K562 (cell line): ENCODE measurements around the gene SIM2. TPM values are rescaled to one million over a fixed set of nuclear protein-coding genes. Genes with fewer than 3 reads are reported as not detected.

ENCODE experiments used
- ATAC-seq: fragments of 200-7000 bp; cut with Tn5 transposase; 3 replicates; pipeline ENCODE4 v1.9.1; 2020; ENCODE audit warnings: moderate library complexity
- BruUV-seq: library from RNA; stranded (reverse); fragments of 400-500 nt; replicated peaks from 2 replicates; lab custom pipeline; 2021; lab: Mats Ljungman, UMichigan
- CTCF ChIA-PET: fragments of 300-600 bp; formaldehyde crosslinking; extraction: SDS; loops from one replicate; lab custom pipeline; 2021; ENCODE audit warnings: low intra/inter-chr PET ratio; lab: Yijun Ruan, JAX
- POLR2A ChIA-PET: fragments of 300-600, 350-650 bp; sonication (Branson Sonifier 250); formaldehyde crosslinking; extraction: SDS; loops from one replicate; lab custom pipeline; 2021; ENCODE audit warnings: antibody characterized with exemption, inconsistent platforms; lab: Yijun Ruan, JAX
- DNase-seq, 4 experiments: peaks; one replicate each; pipeline versions ENCODE4 v3.0.0 to v3.0.0-alpha.2; 2011 to 2018; ENCODE audit warnings: low spot score in 3 of 4, mixed read lengths in 3 of 4; ENCODE audit errors: extremely low read depth in 1 of 4
- FAIRE-seq: peaks from 2 replicates; lab custom pipeline; 2011; peaks lifted over from hg19 to GRCh38; lab: Jason Lieb, UNC
- H2AFZ ChIP-seq: 2 replicates; pipeline ENCODE4 v1.6.0; 2011; ENCODE audit warnings: low read depth, low read length, control low read depth, inconsistent platforms
- H3K27ac ChIP-seq: fragments of 200-600 bp; 3 replicates; pipeline ENCODE4 v1.8.0; 2011; ENCODE audit warnings: low read depth, mild to moderate bottlenecking, control low read depth, inconsistent platforms, low read length, moderate library complexity, mixed read lengths; ENCODE audit errors: extremely low read depth
- H3K27me3 ChIP-seq, 2 experiments: fragments of 300-600 bp in 1 of 2; 2 replicates in 1 of 2; 3 replicates in 1 of 2; pipeline versions ENCODE4 v1.6.0 to v1.8.0; 2011; ENCODE audit warnings: inconsistent platforms in 2 of 2, low read length in 2 of 2, mild to moderate bottlenecking in 1 of 2, mixed read lengths in 1 of 2, moderate library complexity in 1 of 2; ENCODE audit not compliant: control insufficient read depth in 2 of 2, insufficient read depth in 2 of 2
- H3K36me3 ChIP-seq: fragments of 300-600 bp; 3 replicates; pipeline ENCODE4 v1.8.0; 2011; ENCODE audit warnings: mild to moderate bottlenecking, low read length, inconsistent platforms; ENCODE audit not compliant: control insufficient read depth, insufficient read depth
- H3K4me1 ChIP-seq, 2 experiments: fragments of 200-600 bp in 1 of 2; replicated peaks in 1 of 2; 2 replicates in 1 of 2; 3 replicates in 1 of 2; pipeline versions ENCODE4 v1.5.1 to v1.8.0; 2011; ENCODE audit warnings: inconsistent platforms in 2 of 2, low read length in 2 of 2, mild to moderate bottlenecking in 1 of 2, mixed read lengths in 1 of 2, moderate library complexity in 1 of 2; ENCODE audit not compliant: control insufficient read depth in 2 of 2, insufficient read depth in 2 of 2
- H3K4me2 ChIP-seq: 2 replicates; pipeline ENCODE4 v1.6.1; 2011; ENCODE audit warnings: low read length, control low read depth, inconsistent platforms, mixed read lengths; ENCODE audit not compliant: insufficient read depth
- H3K4me3 ChIP-seq: fragments of 200-600 bp; sonication (generic), shearing (Covaris generic); 2 replicates; pipeline ENCODE4 v1.5.1; 2016; ENCODE audit warnings: control low read depth, inconsistent platforms
- H3K79me2 ChIP-seq: fragments of 200-600 bp; 3 replicates; pipeline ENCODE4 v1.8.0; 2011; ENCODE audit warnings: low read length, inconsistent platforms; ENCODE audit not compliant: control insufficient read depth, insufficient read depth
- H3K9ac ChIP-seq, 2 experiments: 2 replicates each; pipeline versions ENCODE4 v1.6.0 to v1.6.1; 2011; ENCODE audit warnings: low read depth in 2 of 2, low read length in 2 of 2, control low read depth in 1 of 2, inconsistent platforms in 1 of 2, mild to moderate bottlenecking in 1 of 2, mixed read lengths in 1 of 2; ENCODE audit not compliant: insufficient read depth in 1 of 2
- H3K9me1 ChIP-seq: one replicate; pipeline ENCODE4 v1.6.0; 2011; ENCODE audit warnings: inconsistent platforms, mild to moderate bottlenecking, low read length, moderate library complexity; ENCODE audit not compliant: control insufficient read depth, insufficient read depth
- H3K9me3 ChIP-seq: replicated peaks from 2 replicates; pipeline ENCODE4 v1.5.1; 2011; ENCODE audit warnings: low read depth, low read length, inconsistent platforms; ENCODE audit not compliant: control insufficient read depth, insufficient read depth
- H4K20me1 ChIP-seq: replicated peaks from 2 replicates; pipeline ENCODE4 v1.6.1; 2011; ENCODE audit warnings: low read length, inconsistent platforms, mixed read lengths; ENCODE audit not compliant: control insufficient read depth, insufficient read depth
- ATF6 ChIP-seq: sonication (generic); formaldehyde crosslinking; IDR thresholded peaks from 2 replicates; pipeline ENCODE4 v1.4.0; 2020; ENCODE audit warnings: mild to moderate bottlenecking, missing genetic modification reagents
- BRD4 ChIP-seq: fragments of 200-600 bp; sonication (generic); IDR thresholded peaks from 2 replicates; pipeline ENCODE4 v1.6.1; 2017; ENCODE audit warnings: inconsistent platforms
- CAMTA2 ChIP-seq: fragments of 250-450 bp; sonication (Bioruptor Pico); conservative IDR thresholded peaks from 2 replicates; pipeline ENCODE4 v1.5.1; 2022
- ETS2 ChIP-seq: IDR thresholded peaks from 2 replicates; pipeline ENCODE4 v1.6.1; 2016; ENCODE audit warnings: borderline replicate concordance, missing genetic modification characterization, mild to moderate bottlenecking, moderate library complexity, missing compliant biosample characterization; ENCODE audit not compliant: poor library complexity, severe bottlenecking
- HEY1 ChIP-seq: fragments of 250-450 bp; sonication (Bioruptor Pico); IDR thresholded peaks from 2 replicates; pipeline ENCODE4 v1.5.0; 2020; ENCODE audit warnings: mild to moderate bottlenecking, moderate library complexity, borderline replicate concordance
- HMBOX1 ChIP-seq: sonication (generic); IDR thresholded peaks from 2 replicates; pipeline ENCODE4 v1.6.1; 2016
- MCM3 ChIP-seq: fragments of 450-650 bp; IDR thresholded peaks from 2 replicates; pipeline ENCODE4 v1.6.1; 2016
- MIER1 ChIP-seq: fragments of 450-650 bp; IDR thresholded peaks from 2 replicates; pipeline ENCODE4 v1.6.1; 2016; ENCODE audit warnings: antibody characterized with exemption, mild to moderate bottlenecking, low read depth
- NR2C1 ChIP-seq, 2 experiments: fragments of 450-650 bp; IDR thresholded peaks; 2 replicates each; pipeline ENCODE4 v1.6.1; 2017; ENCODE audit warnings: mild to moderate bottlenecking in 2 of 2, antibody characterized with exemption in 1 of 2, inconsistent platforms in 1 of 2, missing compliant biosample characterization in 1 of 2, missing genetic modification characterization in 1 of 2
- PRMT5 ChIP-seq: sonication (generic); formaldehyde crosslinking; IDR thresholded peaks from 2 replicates; pipeline ENCODE4 v1.5.0; 2020; ENCODE audit warnings: missing genetic modification reagents
- RBM14 ChIP-seq: fragments of 200-400 bp; formaldehyde crosslinking; IDR thresholded peaks from 2 replicates; pipeline ENCODE4 v1.6.1; 2018; ENCODE audit warnings: low read depth, mild to moderate bottlenecking, low read length, moderate library complexity, borderline replicate concordance; ENCODE audit not compliant: insufficient read depth
- SRSF9 ChIP-seq: fragments of 200-400 bp; formaldehyde crosslinking; IDR thresholded peaks from 2 replicates; pipeline ENCODE4 v1.6.1; 2017; ENCODE audit warnings: low read depth, low read length, borderline replicate concordance
- TAF1 ChIP-seq: IDR thresholded peaks from 2 replicates; pipeline ENCODE4 v1.6.1; 2011; ENCODE audit warnings: mild to moderate bottlenecking, low read length, moderate library complexity; ENCODE audit not compliant: insufficient read depth, control insufficient read depth, severe bottlenecking; ENCODE audit errors: extremely low read depth
- ZBTB2 ChIP-seq: fragments of 450-650 bp; IDR thresholded peaks from 2 replicates; pipeline ENCODE4 v1.6.1; 2016; ENCODE audit warnings: antibody characterized with exemption
- ZNF445 ChIP-seq: fragments of 250-450 bp; sonication (Bioruptor Pico); IDR thresholded peaks from 2 replicates; pipeline ENCODE4 v1.4.0; 2020; ENCODE audit warnings: low read depth, mild to moderate bottlenecking, moderate library complexity
- ZNF512 ChIP-seq: IDR thresholded peaks from 2 replicates; pipeline ENCODE4 v1.6.1; 2016; ENCODE audit warnings: missing genetic modification characterization, missing compliant biosample characterization
- WGBS: fragments of 100-300 bp; shearing (Covaris generic); methylation state at CpG from one replicate; pipeline ENCODE4 v1.1.6; 2016; ENCODE audit warnings: low coverage, mixed read lengths; ENCODE audit not compliant: insufficient coverage; ENCODE audit errors: missing lambda C conversion rate; 5-methylcytosine and 5-hydroxymethylcytosine counted together
- in situ Hi-C: fragments of 300-500 bp; cut with MboI; formaldehyde crosslinking; loops from 4 replicates; pipeline ENCODE4 v1.15.0; 2018; ENCODE audit warnings: inconsistent platforms, mixed read lengths
- intact Hi-C: fragments of 100-400 bp; cut with micrococcal nuclease; formaldehyde crosslinking; loops from 2 replicates; pipeline ENCODE4 v1.14.2; 2022
- polyA plus RNA-seq, 8 experiments: library from polyadenylated mRNA; depleted of rRNA in 4 of 8; stranded (reverse) in 5 of 8; unstranded in 3 of 8; fragments of >200 nt; fragmentation: Nextera tagmentation in 2 of 8; fragmentation: Illumina TruSeq in 1 of 8; extraction: Ambion mirVana in 2 of 8; extraction: Trizol in 1 of 8; gene quantifications; 2 replicates each; pipeline versions ENCODE4 v1.2.1 to v1.2.3, GENCODE V29; 2011 to 2014; ENCODE audit warnings: inconsistent platforms in 1 of 8, missing spikeins in 1 of 8
- total RNA-seq, 7 experiments: library from RNA; depleted of rRNA in 6 of 7; stranded (reverse); fragments of >200 nt in 6 of 7; fragmentation: Illumina TruSeq in 2 of 7; extraction: Trizol in 2 of 7; gene quantifications; 2 replicates each; pipeline versions ENCODE4 v1.2.1 to v1.2.3, GENCODE V29; 2011 to 2021; ENCODE audit warnings: low replicate concordance in 1 of 7

Gene SIM2
- total and polyA plus RNA-seq, 9 of the 15 experiments (the other 6 are each of a cell fraction or from before 2014, with no cell fraction given), result 0.07 to 0.11 (median 0.08) TPM; not detected in 6

- CTCF ChIA-PET, result no interaction called here
- no peak for TF ChIP-seq PRMT5 (CRISPR knock-in tag)
- no peak for TF ChIP-seq ZBTB2
- peak; percentile 77; the same call in 1 of the 2 replicates for TF ChIP-seq ZNF512 (tag)
- TF ChIP-seq CAMTA2 (CRISPR knock-in tag), result no peak
- no peak for TF ChIP-seq MIER1
- no peak for TF ChIP-seq ETS2
- no peak for TF ChIP-seq BRD4
- no peak for TF ChIP-seq NR2C1 (IDR thresholded peaks at IDR 0.05)
- no peak for TF ChIP-seq NR2C1 (tag; IDR thresholded peaks at IDR 0.05)
- TF ChIP-seq MCM3, result no peak
- no peak for TF ChIP-seq RBM14
- TF ChIP-seq SRSF9, result no peak
- no peak for TF ChIP-seq HMBOX1
- no peak for TF ChIP-seq ZNF445 (CRISPR knock-in tag)
- TF ChIP-seq TAF1, result no peak
- no peak for TF ChIP-seq ATF6 (CRISPR knock-in tag)
- no peak for TF ChIP-seq HEY1
Measured at GRCh38 chr21:36744560-36745231, 45.8 kb downstream of the SIM2 start.

More at GRCh38 chr21:36744560-36745231, 45.8 kb downstream of the SIM2 start:
- no peak for DNase-seq
- Histone ChIP-seq H3K36me3 (no peaks in the 10 kb centered on the region), H2AFZ (no peak overlapping the region), H3K9me1 (no peaks in the 10 kb centered on the region), H3K9me3 (no peaks in the 10 kb centered on the region), H3K9ac (no peak overlapping the region), H4K20me1 (no peaks in the 10 kb centered on the region; the same call in none of the 2 replicates), H3K4me2 (no peak overlapping the region), H3K27me3 (peaks cover 50 to 67% of the 10 kb centered on the region in 2 experiments), H3K79me2 (no peaks in the 10 kb centered on the region), H3K4me3 (no peak overlapping the region), H3K4me1 (peaks cover 0 to 26% of the 10 kb centered on the region in 2 experiments; a peak in 3 of 5 replicates), H3K27ac (no peak overlapping the region)
- POLR2A ChIA-PET, result interaction anchor here (0.7 kb wide), 1 partner anchor 42 kb away, joined by 3 read pairs; no protein-coding TSS in a partner anchor
- WGBS, result 11% methylated on average over 30 of the region's 30 CpGs
- no TSS peak for BruUV-seq
- no peak for FAIRE-seq
- in situ Hi-C loops, result loop anchor here (10.0 kb wide), 1 partner anchor 180 kb away; no protein-coding TSS in a partner anchor
- intact Hi-C loops, result loop anchor here (5.0 kb wide), 2 partner anchors 108 to 183 kb away; no protein-coding TSS in a partner anchor
- no peak for ATAC-seq
